GM12801 (cell line): ENCODE measurements around the gene CFAP45.

Experiments
- CTCF ChIP-seq: IDR thresholded peaks from one replicate; pipeline ENCODE4 v1.5.1; 2011; ENCODE audit warnings: control low read depth; ENCODE audit not compliant: insufficient read length; ENCODE audit errors: extremely low read depth

Gene CFAP45

GRCh38 chr1:159900086-159900680, at the start of gene CFAP45:
TSS of gene CFAP45 (minus strand) at chr1:159900165. CDS start at chr1:159900098, 67 bp downstream.
- no peak for TF ChIP-seq CTCF

GRCh38 chr1:159949123-159949522, 49.2 kb upstream of the CFAP45 start:
- no peak for TF ChIP-seq CTCF

- TF ChIP-seq CTCF, result no peak
Observed at GRCh38 chr1:159947942-159948341, 48.0 kb upstream of the CFAP45 start.

GRCh38 chr1:159946242-159947187, 46.5 kb upstream of the CFAP45 start:
- TF ChIP-seq CTCF, result no peak

GRCh38 chr1:159945483-159946241, 45.7 kb upstream of the CFAP45 start, which contains the start of gene IGSF9:
TSS of gene IGSF9 (minus strand) at chr1:159945613. CDS start at chr1:159943454, 2,159 bp downstream.
- TF ChIP-seq CTCF, result no peak

- TF ChIP-seq CTCF, result no peak
Observed at GRCh38 chr1:159944623-159945455, 44.9 kb upstream of the CFAP45 start.
